ENCODE data around the gene GATA6. TPM values are rescaled to one million over a fixed set of nuclear protein-coding genes. Genes with fewer than 3 reads are reported as not detected.
"Not testable (repeated sequence)": the region's sequence is repeated elsewhere in the genome, so short reads cannot be mapped to it uniquely, and the experiment has no call there.

Gene GATA6
- polyA plus RNA-seq, 4 donors = 10.3 to 11.8 (median 11.0) TPM

DNA sequence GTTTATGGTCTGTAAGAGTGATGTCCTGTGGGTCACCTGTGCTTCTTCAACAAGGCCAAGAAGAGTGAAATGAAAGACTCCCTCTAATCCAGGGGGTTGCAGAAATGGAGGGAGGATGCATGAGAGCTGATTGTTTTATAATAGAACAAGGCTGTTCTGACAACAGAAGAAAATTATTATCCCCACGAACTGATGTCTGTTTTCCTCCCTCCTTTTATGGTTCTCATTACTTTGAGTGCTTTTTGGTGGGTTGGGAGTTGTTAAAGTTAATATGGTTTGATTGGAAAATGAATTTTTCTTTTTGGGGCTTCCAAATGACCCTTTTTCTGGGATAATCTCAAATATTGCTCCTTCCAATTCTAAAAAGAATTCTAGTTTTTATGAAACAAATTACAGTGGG, 33.6 kb downstream of the GATA6 start:
- DNase-seq (ENCODE audit: low read depth in 4 of 4, low spot score in 3 of 4) = no peak

DNA sequence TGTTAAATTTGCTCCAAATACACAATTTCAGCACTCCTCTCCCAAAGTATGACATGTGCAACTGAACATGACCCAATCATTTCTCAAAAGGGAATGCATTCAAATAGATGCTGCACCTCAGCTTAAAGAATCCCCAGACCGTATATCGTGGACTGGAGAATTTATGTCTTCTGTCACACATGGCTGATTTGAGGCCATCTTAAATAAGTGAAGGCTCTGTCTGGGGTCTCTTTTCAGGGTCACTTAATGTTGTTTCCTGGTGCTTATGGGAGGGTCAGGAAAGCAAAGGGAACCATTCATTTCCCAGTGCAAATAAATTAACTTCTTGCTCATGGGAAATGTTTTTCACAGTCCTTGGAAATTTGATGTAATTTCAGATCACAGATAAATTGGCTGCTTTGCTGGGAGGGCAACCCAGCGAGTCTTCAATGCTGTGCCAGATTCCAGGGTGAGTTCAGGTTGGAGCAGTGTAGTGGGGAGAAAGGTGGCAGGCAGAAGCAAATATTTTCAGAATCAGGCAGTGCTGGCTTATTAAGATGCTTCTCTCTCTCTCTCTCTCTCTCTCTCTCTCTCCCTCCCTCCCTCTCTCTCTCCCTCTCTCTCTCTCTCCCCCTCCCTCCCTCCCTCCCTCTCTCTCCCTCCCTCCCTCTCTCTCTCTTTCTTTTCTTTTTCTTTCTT, 34.3 kb downstream of the GATA6 start:
- no peak for DNase-seq (ENCODE audit: low read depth in 4 of 4, low spot score in 3 of 4)

DNA sequence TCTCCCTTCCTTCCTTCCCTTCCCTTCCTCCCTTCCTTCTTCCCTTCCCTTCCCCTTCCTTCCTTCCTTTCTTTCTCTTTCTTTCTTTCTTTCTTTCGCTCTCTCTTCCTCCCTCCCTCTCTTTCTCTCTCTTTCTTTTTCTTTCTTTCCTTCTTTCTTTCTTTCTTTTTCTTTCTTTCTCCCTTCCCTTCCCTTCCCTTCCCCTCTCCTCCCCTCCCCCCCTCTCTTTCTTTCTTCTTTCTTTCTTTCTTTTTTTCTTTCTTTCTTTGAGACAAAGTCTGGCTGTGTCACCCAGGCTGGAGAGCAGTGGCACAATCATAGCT, 34.8 kb downstream of the GATA6 start:
- DNase-seq (ENCODE audit: low read depth in 4 of 4, low spot score in 3 of 4) = no peak

DNA sequence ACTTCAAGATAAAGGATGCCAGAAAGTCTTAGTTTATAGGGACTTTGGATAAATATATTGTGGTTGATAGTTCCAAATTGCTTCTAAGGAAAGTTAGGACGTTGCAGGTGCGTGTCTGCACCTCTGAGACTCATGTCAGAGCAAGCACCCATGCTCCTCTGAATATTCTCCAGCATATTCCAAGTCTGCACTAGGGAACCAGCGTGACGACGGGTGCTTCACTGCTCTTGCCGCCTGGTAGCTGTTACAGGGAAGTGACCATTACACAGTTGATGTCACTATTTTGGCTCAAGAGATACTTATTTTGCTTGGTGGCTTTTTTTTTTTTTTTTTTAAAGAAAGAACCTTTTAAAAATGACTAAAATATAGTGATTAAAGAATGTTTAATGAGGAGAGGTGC, 35.6 kb downstream of the GATA6 start:
- no peak for DNase-seq (ENCODE audit: low read depth in 4 of 4, low spot score in 3 of 4)

DNA sequence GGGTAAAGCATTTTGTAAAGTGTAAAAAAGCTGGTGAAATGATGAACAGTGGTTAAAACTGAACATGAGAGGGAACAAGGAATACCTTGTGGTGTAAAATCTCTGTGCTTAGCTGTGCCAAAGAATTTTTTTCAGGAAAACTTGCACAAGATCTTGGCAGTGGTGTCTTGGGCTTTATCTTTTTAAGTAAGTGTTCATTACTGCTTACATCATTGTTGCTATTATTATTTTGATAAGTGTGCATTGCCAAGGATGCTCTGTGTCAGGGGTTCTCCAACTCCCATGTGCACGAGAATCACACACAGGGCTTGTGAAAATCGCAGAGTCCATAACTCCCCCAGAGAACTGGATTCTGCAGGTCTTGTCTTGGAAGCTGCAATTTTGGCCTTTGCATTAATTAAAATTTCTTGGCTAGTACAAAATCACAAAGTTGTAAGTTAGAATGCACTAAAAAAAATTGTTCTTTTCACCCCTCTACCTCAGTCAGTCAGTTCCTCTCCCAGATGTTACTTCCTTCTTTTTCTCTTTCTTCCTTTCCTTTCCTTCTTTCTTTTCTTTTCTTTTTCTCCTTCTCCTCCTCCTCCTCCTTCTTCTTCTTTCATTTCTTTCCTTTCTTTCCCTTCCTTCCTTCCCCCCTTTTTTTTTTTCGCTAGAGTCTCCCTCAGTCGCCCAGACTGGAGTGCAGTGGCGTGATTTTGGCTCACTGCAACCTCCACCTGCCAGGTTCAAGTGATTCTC, 37.8 kb downstream of the GATA6 start:
- no peak for DNase-seq (ENCODE audit: low read depth in 4 of 4, low spot score in 3 of 4)

DNA sequence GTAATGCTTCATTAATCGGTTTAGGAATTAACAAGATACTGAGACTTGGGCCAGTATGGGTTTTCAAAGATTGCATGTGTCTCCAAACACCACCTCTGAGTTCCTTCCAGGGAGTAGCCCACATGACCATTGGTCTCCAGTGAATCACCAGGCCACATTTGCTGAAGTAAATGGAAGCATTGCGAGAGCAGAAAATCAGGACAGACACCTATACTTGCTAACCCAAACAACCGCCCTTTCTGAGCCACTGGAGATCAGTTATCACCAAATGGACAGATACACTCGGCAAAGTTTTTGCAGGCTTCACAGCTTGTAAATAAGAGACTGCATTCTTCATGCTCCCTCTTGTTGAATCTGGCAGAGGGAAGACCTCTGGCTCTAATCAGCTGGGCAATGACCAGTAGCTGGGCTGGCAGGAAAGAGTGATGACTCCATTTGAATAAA, 40.9 kb downstream of the GATA6 start:
- DNase-seq (ENCODE audit: low read depth in 4 of 4, low spot score in 3 of 4) = no peak

DNA sequence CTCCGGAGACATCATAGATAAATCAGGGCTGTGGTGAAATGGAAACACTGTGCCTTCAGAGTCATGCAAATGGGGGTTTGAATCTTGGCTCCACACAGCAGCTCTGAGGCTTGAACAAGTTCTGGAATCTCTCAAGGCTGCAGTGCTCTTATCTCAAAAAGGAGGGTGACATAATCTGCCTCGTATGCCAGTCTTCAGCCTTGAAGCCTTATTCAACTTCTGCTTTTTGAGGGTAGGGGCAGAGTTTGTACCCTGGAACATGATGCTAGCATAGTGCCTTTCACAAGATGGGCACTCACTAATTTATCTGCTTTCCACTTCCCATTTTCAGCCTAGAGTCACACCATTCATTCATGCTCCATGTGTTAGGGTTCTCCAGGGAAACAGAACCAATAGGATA, 42.3 kb downstream of the GATA6 start:
- no peak for DNase-seq (ENCODE audit: low read depth in 4 of 4, low spot score in 3 of 4)

DNA sequence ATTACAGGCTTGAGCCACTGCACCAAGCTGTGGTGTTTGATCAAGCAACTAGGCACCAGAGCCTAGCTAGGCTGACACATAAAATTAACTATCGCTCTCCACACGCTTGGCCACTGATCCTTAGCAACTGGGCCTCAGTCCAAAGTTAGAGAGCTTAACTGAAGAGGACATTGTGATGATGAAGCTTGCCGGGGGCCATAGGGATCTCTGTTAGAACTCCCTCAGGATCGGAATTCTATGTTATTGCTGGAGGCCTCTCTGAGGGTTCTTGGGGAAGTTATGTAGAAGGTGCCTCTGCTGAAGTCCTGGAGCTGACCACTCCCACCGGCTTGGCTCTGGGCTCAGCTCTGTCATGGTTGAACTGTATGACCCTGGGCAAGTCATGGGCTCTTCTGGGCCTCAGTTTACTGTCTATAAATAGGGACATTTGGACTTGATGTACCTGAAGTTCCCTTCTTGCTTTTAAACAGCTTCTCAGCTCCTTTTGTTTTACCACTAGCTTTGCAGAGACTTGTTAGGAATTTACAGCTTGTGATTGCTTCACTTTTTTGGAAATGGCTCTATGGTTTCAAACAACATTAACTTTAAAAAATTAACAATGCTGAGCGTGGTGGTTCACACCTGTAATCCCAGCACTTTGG, 44.1 kb downstream of the GATA6 start:
- DNase-seq (ENCODE audit: low read depth in 4 of 4, low spot score in 3 of 4) = no peak

DNA sequence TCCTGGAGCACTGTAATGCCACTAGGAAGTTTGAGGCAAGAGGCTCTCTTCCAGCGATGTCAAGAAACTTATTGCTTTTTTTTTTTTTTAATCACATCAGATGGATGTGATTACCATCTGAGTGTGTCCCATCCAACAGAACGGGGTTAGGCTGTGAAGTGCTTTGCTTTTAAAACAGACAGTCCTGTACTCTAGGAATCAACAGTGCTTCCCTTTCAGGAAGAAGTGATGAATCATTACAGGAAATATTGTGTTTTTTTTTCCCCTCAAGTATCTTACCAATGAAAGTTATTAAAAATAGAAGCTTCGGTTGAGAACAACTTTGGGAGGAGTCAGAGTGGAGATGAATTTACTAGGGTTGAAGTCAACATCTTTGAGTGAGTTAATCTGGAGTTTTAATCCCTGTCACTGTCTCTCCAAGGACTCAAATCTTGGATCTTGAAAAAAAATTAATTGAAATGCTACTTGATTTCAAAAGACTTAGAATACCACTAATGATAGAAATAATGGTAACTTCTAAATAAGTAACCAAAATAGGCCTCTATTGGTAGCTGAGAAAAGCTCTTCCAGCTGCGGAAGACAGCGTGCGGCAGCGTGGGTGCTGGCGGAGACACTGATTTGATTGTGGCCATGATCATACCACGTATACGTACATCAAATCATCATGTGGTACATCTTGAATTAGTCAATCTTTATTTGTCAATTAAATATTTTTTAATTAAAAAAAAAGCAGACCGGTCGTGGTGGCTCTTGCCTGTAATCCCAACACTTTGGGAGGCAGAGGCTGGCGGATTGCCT, 45.5 kb downstream of the GATA6 start:
- DNase-seq (ENCODE audit: low read depth in 4 of 4, low spot score in 3 of 4) = no peak

DNA sequence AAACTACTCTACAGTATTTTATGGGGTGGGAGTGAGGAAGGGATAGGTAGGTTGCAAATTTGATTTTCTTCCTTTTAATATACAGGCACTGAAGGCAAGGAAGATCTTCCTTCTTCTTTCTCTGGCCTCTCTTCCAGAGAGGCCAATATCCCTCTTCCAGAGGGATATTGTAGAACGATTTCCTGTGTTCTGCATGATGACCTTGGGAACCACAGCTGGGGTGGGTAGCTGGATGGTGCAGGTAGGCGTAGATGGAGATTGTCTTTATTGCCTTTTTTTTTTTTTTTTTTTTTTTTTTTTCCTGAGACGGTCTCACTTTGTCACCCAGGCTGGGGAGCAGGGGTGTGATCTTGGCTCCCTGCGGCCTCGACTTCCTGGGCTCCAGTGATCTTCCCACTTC, 49.4 kb downstream of the GATA6 start:
- DNase-seq (ENCODE audit: low read depth in 4 of 4, low spot score in 3 of 4) = no peak

DNA sequence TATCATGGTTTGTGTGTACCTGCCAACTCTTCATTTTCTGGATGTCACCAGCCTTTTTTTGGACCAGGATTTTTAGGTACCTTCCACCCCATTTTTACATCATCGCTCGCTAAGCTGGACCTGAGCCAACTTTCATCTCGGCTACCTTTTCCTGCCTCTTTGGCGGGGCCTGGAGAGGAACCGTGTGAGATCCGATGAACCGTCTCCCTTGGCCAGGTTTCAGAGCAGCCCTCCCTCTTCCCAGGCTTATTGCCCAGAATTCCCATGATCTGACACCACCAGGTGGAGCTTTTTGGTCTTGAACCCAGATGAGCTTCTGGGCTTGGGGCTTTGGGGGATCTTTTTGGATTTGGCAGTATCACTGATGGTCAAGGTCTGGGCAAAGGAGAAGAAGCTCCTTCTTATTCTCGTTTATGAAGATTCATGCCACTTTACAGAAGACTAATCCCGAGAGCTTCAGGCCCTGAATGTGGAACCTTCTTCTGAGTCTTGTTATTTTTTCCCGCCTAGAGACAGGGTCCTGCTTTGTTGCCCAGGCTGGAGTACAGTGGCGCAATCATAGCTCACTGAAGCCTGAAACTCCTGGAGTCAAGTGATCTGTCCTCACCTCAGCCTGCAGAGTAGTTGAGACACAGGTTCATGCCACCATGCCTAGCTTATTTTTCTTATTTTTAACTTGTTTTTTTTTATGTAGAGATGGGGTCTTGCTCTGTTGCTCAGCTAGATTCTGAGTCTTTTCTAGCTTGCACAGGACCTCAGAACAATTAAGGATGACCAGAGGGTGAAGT, 50.4 kb downstream of the GATA6 start:
- no peak for DNase-seq (ENCODE audit: low read depth in 4 of 4, low spot score in 3 of 4)

DNA sequence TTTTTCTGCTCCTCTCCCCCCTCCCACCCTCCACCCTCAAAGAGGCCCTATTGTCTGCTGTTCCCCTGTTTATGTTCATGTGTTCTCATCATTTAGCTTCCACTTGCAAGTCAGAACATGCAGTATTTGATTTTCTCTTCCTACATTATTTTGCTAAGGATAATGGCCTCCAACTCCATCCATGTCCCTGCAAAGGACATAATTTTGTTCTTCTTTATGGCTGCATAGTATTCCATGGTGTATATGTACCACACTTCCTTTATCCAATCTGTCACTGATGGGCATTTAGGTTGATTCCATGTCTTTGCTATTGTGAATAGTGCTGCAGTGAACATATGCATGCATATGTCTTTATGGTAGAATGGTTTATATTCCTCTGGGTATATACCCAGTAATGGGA, 51.2 kb downstream of the GATA6 start:
- DNase-seq (ENCODE audit: low read depth in 4 of 4, low spot score in 3 of 4) = not testable (repeated sequence)

DNA sequence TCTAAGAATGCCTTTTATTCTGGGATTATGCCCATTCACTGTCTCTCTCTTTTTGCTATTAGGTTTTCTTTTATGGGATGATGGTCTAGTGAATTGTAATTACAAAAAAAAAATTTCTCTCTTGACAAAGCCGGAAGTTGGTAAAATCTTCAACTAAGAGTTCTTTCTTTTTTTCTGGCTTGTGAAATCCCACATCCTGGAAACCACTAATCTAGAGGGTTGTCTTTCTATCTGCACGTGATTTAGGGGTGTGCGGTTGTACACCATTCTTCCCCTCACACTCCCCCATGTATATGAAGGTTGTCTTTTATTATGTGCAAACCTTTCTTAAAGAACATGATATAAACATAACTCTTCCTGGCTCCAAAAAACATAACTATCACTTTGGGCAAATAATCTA, 52.0 kb downstream of the GATA6 start:
- no peak for DNase-seq (ENCODE audit: low read depth in 4 of 4, low spot score in 3 of 4)

DNA sequence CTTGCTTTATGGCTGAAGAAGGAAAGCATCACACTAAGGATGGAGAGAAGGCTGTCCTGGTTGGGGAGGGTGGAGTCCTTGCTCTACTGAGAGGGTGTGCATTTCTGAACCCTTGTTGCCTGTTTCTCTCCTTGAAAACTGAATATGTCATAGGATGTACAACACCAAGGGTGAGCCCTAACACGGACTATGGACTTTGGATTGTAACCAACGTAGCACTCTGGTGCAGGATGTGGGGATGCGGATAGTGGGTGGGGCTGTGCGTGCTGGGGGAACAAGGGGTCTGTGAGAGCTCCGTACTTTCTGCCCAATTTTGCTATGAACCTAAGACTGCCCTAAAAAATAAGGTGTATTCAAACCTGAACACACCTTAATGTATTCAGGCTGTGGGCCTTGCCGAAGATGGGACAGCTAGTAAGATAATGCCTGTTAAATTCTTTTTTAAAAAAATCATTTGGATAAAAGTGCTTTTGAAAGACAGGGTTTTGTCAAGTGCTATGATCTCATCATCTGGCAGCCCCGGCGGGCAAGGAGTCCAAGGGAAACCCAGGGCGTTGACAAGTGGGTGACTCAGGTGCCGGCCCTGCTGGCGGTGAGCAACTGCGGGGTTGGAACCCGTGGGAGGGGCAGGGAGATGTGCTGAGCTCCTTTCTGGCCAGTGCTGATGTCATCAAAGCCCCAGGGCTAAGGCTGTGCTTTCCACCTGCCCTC, 54.0 kb downstream of the GATA6 start:
- no peak for DNase-seq (ENCODE audit: low read depth in 4 of 4, low spot score in 3 of 4)

DNA sequence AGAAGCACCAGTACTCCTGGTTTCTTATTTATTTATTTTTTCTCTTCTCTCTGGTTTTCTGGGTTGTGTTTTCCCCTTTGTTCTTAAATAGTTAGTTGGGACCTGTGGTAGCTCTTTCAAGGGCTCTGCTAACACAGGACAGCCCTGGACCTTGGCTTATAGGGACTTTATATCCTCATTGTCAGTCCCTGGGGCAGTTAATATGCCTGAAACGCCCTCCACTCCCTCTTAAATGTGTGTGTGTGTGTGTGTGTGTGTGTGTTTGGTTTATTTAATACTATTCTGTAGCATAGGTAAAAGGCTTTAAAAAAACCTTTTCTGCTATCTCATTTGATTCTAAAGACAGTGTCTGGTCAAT, 54.6 kb downstream of the GATA6 start:
- no peak for DNase-seq (ENCODE audit: low read depth in 4 of 4, low spot score in 3 of 4)

DNA sequence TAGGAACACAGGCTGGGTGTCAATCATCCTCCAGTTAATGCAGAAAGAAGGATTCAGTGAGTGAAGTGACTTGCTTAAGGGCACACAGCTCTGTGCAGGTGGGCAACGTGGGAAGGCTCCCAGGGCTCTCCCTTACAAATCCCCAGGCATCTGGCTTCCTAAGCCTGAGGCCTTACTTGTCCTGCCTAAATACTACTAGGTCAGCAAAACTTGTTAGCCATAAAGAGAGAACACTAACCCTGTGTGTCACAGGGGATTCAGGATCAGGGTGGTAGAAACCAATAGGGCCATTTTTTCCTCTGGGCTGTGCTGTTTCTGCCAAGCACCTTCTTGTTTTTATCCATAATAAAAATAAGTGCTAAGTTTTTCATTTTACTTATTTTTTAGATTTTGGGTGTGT, 55.0 kb downstream of the GATA6 start:
- no peak for DNase-seq (ENCODE audit: low read depth in 4 of 4, low spot score in 3 of 4)

DNA sequence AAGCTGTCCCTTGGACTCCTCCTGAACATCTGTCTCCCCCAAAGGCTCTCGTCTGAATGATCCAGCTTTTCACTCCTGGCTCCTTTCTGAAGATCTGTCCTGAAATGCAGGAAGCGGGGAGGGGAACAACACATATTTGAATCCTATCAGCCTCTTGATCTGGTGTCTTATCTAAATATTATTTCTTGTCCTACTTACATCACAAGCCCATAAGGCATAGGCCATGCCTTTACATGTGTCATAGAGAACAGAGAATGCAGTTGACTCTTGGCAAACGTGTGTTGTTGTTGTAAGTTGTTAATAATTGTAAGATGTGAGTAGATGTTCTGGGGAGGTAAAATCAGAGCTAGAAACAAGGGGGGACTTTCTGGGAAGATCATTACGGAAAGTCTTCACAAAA, 57.4 kb downstream of the GATA6 start:
- no peak for DNase-seq (ENCODE audit: low read depth in 4 of 4, low spot score in 3 of 4)

DNA sequence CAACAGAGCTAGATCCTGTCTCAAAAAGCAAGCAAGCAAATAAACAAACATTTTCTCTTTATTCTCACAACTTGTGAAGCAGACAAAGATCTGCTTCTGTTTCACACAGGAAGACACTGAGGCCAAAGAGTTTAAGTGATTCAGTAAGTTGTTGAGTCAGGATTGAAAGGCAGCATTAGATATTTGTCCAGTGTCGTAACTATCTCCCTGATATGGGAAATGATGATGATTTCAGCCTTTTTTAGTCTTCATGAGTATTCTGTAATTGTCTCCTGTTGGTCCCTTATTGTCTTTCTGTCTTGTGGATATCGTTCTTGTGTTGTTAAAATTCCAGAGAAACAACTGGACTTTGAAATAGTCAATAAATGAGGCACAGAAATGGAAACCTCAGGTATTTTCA, 59.6 kb downstream of the GATA6 start:
- DNase-seq (ENCODE audit: low read depth in 4 of 4, low spot score in 3 of 4) = no peak

DNA sequence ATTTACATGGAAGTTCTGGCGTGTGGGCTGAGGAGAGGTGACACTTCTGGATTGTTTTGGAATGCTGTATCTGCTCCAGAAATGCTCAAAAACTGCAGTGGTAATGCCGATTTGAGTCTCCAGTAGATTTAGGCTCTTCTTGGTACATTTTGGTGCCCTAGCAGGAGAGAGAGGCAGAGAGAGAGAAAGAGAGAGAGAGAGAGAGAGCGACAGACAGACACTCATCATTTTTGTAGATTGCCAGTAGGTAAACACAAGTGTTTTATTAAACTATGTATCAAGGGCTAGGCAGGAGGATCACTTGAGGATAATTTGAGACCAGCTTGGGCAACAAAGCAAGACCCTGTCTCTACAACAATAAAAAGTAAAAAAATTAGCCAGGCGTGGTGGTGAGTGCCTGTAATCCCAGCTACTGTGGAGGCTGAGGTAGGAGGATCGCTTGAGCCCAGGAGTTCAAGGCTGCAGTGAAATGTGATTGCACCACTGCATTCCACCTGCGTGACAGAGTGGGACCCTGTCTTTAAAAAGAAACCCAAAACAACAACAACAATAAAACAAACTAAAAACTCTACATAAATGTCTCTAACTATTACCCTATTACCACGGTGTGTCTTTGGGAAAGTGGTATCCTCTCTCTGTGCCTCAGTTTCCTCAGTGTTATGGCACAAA, 60.2 kb downstream of the GATA6 start:
- no peak for DNase-seq (ENCODE audit: low read depth in 4 of 4, low spot score in 3 of 4)

All from right renal pelvis (tissue), 4 donors.